Measurements from ENCODE around the gene ATP5F1A.

ATP5F1A gene

GRCh38 chr18:46042571-46043123 is 55.4 kb downstream of the ATP5F1A start:
- DNase-seq = peak; percentile 92

DNA sequence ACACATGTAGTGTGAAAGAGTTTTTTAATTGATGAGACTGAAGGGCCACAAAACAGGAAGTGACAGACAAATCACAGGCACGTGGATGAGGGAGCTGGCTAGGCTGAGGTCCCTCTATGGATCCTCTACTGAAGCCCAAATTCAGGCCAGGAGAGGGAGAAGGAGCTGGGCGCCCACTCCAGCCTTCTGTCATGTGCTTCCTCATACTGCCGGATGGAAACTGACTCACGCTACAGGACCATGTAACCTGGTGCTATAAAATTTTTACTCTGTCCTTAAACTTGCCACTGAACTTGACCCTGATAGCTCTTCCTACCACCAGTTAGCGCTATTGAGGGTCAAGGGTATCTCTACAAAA is 57.4 kb downstream of the ATP5F1A start:
- DNase-seq = peak; percentile 29

DNA sequence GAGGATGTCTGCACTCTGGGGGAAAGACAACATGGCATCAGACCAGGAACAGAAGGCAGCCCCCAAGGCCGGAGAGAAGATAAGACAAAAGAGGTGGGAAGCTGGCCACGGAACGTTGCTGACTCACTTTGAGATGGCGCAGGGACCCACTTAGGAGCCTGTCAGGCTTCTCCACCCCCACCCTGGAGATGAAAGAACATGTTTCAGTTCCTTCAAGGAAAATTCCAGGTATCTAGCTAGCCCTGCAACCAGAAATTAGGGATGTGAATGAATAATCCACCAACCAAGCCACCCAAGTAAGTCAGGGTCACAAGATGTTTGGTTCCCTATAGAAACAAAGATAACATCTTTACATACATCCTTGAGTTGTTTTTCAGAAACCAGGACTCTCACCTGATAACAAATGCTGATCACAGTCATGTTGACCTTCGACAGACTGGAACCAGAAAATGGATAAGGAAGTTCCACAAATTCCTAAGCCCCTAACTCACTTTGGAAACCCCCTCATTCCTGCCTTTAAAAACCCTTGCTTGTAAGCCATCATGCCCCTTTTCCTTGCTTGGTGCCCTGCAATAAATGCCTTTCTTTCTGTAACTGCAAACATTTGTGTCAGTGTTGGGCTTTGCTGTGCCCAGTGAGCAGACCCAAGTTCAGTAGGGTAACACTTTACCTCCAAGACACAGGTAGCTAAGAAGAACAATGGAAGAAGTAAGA is 57.9 kb downstream of the ATP5F1A start:
- no peak for DNase-seq

DNA sequence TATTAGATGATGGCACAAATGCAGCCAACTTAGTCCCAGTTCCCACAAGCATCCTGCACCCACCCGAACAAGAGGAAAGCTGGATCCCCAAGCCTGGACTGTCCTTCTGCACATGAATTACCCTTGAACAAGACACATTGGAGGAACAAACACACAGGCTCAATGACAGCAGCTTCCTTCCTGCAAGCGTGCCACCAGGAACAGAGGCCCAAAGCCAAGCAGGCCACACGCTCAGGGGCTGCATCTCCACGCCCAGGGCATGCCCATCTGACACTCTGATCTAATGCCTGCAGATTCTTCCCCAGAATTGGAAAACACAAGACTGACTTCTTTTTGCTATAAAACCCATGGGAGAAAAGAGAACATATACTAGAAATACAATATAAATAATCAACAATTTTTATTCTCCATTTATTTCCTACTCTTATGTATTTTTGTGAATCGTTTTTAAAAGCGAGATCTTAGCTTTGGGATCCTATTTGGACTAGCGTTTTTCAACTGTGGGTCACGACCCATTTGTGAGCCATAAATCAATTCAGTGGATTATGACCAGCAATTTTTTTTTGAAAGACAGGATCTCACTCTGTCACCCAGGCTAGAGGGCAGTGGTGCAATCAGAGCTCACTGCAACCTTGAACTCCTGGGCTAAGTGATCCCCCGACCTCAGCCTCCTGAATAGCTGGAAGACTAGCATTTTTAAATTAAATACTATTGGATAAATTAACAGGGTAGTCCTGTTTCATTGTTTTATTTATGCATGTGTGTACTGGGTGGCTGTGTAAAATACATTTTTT is 60.4 kb downstream of the ATP5F1A start:
- no peak for DNase-seq

- no peak for DNase-seq
Observed at GRCh38 chr18:46035696-46036680, 62.1 kb downstream of the ATP5F1A start.

GRCh38 chr18:46034230-46034629 is 63.9 kb downstream of the ATP5F1A start:
- DNase-seq = peak; percentile 21

DNA sequence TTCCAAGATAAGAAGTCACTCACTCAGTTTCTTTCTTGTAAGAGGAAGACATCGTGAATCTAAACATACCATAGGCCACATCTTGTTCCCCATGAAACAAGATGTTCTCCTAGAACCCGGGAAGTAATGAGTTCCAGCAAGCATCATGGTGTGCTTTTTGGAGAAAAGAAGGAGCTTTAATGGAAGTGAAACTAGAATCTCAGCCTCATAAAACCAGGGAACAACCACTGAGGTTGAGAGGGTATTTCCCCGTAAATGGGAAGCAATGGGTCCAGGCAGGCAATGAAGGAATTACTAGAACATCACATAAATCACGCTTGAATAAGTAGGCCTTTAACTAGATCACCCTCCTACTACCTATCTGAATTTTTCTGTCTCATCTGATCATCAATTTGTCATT is 66.4 kb downstream of the ATP5F1A start:
- no peak for DNase-seq

Data from MV-4-11 (cell line).